IgD-negative memory B cell (primary cell): ENCODE results near the gene PLXNB2. TPM values are rescaled to one million over a fixed set of nuclear protein-coding genes. Genes with fewer than 3 reads are reported as not detected.

Experiments used
- H3K27ac Mint-ChIP-seq, 3 donors: one replicate each; pipeline ENCODE4 v1.8.0; 2020 to 2022; ENCODE audit warnings: mild to moderate bottlenecking in 3 of 3, mixed read lengths in 3 of 3, moderate library complexity in 1 of 3
- H3K27me3 Mint-ChIP-seq: one replicate; pipeline ENCODE4 v1.8.0; 2021; ENCODE audit warnings: mixed read lengths
- H3K36me3 Mint-ChIP-seq: one replicate; pipeline ENCODE4 v1.8.0; 2020; ENCODE audit warnings: mild to moderate bottlenecking, mixed read lengths
- H3K4me1 Mint-ChIP-seq, 3 donors: one replicate each; pipeline ENCODE4 v1.8.0; 2020 to 2022; ENCODE audit warnings: mixed read lengths in 3 of 3, mild to moderate bottlenecking in 1 of 3
- H3K4me3 Mint-ChIP-seq, 4 donors: one replicate each; pipeline ENCODE4 v1.8.0; 2020 to 2022; ENCODE audit warnings: mild to moderate bottlenecking in 4 of 4, mixed read lengths in 4 of 4, moderate library complexity in 3 of 4
- H3K9me3 Mint-ChIP-seq, 3 donors: one replicate each; pipeline ENCODE4 v1.8.0; 2020 to 2021; ENCODE audit warnings: mixed read lengths in 3 of 3, mild to moderate bottlenecking in 1 of 3
- polyA plus RNA-seq: library from polyadenylated mRNA; unstranded; fragments of 300-500 nt; fragmentation: Illumina TruSeq; gene quantifications from one replicate; pipeline ENCODE4 v1.2.3, GENCODE V29; 2021

PLXNB2 gene
- polyA plus RNA-seq, 1 donor from 2014 or later = 2.7 TPM

DNA sequence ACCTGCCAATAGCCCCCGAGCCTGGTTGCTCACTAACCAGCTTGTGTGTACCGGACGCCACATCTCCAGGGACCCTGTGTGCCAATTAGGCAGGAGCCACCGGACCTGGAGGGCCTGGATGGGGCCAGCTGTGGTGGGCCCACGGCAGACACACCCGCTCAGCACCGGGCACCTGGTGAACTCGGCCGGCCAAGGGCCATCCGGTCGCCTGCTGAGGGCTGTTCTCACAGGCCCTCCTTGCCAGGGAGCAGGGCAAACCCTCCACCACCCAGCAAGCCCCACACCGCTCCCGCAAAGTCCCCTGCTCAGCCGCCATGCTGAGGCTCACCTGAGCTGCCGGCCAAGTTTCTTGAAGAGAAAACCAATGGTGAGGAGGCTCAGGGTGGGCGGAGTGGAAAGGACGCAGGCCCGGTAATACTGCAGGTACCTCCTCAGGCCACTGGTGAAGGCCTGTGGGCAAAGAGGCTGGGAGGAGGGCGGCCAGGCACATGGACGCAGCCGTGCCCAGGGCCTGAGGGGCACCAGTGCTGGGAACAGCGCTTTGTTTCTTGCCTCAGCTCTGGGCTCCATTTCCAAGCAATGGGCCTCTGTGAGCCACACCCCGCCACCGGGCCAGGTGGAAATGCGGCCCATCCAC is 79.7 kb downstream of the PLXNB2 start:
- Mint-ChIP-seq H3K9me3 (no peaks in the 10 kb centered on the region), H3K27ac (no peak overlapping the region), H3K27me3 (no peaks in the 10 kb centered on the region), H3K36me3 (peaks cover 2% of the 10 kb centered on the region), H3K4me1 (peaks cover 0 to 5% (median 0%) of the 10 kb centered on the region in 3 donors), H3K4me3 (no peak overlapping the region)

DNA sequence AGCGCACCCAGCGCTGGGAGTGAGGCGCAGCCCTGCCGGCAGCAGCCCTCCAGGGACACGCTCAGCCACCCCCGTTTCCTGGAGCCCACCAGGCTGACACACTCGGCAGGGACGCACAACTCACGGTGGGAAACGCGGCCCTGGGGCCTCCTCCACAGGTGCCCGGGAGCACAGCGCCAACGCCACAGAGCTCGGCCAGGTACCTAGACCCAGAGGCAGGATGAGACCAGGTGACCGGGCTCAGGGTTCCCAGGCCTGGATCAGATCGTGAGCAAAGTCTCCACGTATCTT is 80.6 kb downstream of the PLXNB2 start:
- Mint-ChIP-seq H3K4me3 (no peak overlapping the region), H3K27me3 (no peaks in the 10 kb centered on the region), H3K4me1 (peaks cover 0 to 5% (median 0%) of the 10 kb centered on the region in 3 donors), H3K9me3 (no peaks in the 10 kb centered on the region), H3K27ac (no peak overlapping the region), H3K36me3 (peaks cover 2% of the 10 kb centered on the region)

DNA sequence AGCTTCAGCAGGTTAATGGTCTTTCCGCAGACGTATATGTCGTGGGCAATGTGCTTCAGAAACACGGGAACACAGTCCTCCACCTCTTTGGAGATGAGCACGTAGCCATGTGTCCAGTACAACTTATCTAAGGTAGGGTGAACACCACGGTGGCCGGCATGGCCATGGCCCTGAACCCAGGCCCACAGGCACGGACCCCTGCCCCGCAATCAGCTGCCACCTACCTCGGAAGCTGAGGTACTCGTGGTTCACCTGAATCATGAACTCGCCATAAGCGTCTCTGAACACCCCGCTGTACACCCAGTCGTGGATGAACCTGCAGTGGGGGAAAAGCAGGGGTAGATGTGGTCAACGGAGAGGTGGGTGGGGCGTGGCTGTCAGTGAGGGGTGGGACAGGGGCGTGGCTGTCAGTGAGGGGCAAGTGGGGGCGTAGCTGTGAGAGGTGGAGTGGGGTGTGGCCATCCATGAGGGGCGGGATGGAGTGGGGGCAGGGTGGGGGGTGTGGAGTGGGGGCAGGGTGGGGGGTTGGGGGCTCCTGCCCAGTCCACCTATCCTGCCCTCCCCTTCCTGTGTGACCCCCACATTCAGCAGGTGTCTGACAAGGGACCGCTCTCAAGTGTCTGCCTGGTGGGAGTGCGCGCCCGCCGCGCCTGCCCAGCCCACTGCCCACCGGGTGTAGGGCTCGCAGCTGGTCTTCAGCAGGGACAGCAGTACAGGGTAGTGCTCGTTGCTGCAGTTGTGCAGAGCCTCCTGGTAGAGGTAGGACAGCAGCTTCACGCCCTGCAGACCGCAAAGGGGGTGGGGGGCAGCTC is 81.2 kb downstream of the PLXNB2 start:
- Mint-ChIP-seq H3K9me3 (no peaks in the 10 kb centered on the region), H3K27me3 (no peaks in the 10 kb centered on the region), H3K27ac (no peak overlapping the region), H3K4me1 (peaks cover 0 to 5% (median 0%) of the 10 kb centered on the region in 3 donors), H3K36me3 (peaks cover 2% of the 10 kb centered on the region), H3K4me3 (no peak overlapping the region)

DNA sequence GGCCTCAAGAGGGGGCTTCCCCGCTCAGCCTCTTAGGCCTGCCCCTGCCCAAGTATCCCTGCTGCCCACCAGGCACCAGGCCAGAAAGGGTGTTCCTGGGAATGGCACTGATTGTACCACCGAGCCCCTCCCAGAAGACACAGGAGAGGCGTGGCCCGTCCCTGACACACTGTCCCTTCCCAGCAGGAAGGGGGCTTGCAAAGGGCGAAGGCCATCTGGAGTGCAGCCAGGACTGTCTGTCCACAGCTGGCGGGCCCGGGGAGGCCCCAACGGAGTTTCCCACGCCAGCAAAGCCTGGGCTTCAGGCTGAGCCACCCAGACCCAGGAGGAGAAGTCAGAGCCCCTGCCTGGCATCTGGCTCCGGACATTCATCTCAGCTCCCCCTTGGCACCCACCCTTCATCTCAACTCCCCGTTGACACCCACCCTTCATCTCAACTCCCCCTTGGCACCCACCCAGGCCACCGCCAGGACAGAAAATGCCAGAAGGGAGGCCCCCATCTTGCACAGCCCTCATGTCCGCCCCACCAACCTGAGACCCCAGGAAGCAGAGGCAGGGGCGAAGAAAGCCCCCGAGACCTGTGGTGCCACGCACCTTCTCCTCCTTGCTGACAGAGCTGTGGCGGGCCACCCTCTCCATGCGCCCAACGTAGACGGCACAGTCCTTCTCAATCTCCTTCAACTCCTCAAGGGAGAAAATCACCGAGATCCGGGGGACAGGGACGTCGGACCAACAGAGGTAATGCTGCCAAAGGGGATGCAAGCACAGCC is 82.1 kb downstream of the PLXNB2 start:
- Mint-ChIP-seq H3K4me3 (no peak overlapping the region), H3K9me3 (no peaks in the 10 kb centered on the region), H3K36me3 (peaks cover 4% of the 10 kb centered on the region), H3K4me1 (peaks cover 0 to 5% (median 0%) of the 10 kb centered on the region in 3 donors), H3K27ac (no peak overlapping the region), H3K27me3 (no peaks in the 10 kb centered on the region)

Other genes with a start within 250 kb of the PLXNB2 start
- not detected for gene TTLL8, start 249.3 kb downstream of the PLXNB2 start, polyA plus RNA-seq
- 0.08 TPM for gene MLC1, start 222.2 kb downstream of the PLXNB2 start, polyA plus RNA-seq
- gene MOV10L1, start 217.6 kb downstream of the PLXNB2 start, polyA plus RNA-seq = not detected
- not detected for gene PANX2, start 136.9 kb downstream of the PLXNB2 start, polyA plus RNA-seq
- gene TRABD, start 121.7 kb downstream of the PLXNB2 start, polyA plus RNA-seq = 28.0 TPM
- 2.3 TPM for gene SELENOO, start 106.6 kb downstream of the PLXNB2 start, polyA plus RNA-seq
- gene TUBGCP6, start 62.6 kb downstream of the PLXNB2 start, polyA plus RNA-seq = 17.0 TPM
- 8.6 TPM for gene HDAC10, start 56.4 kb downstream of the PLXNB2 start, polyA plus RNA-seq
- gene MAPK12, start 46.0 kb downstream of the PLXNB2 start, polyA plus RNA-seq = 0.94 TPM
- 0.59 TPM for gene MAPK11, start 37.3 kb downstream of the PLXNB2 start, polyA plus RNA-seq
- 1.2 TPM for gene DENND6B, start 19.4 kb upstream of the PLXNB2 start, polyA plus RNA-seq
- gene PPP6R2, start 35.7 kb upstream of the PLXNB2 start, polyA plus RNA-seq = 27.0 TPM
- gene SBF1, start 167.4 kb upstream of the PLXNB2 start, polyA plus RNA-seq = 17.5 TPM
- gene ADM2, start 173.9 kb upstream of the PLXNB2 start, polyA plus RNA-seq = 1.5 TPM
- not detected for gene MIOX, start 179.2 kb upstream of the PLXNB2 start, polyA plus RNA-seq
- 26.4 TPM for gene LMF2, start 200.1 kb upstream of the PLXNB2 start, polyA plus RNA-seq
- 39.4 TPM for gene NCAPH2, start 200.6 kb upstream of the PLXNB2 start, polyA plus RNA-seq
- 11.8 TPM for gene SCO2, start 218.0 kb upstream of the PLXNB2 start, polyA plus RNA-seq
- 56.8 TPM for gene TYMP, start 222.4 kb upstream of the PLXNB2 start, polyA plus RNA-seq
- gene KLHDC7B, start 238.3 kb upstream of the PLXNB2 start, polyA plus RNA-seq = 4.7 TPM